HG02943 (cell line): ENCODE results near the gene HSPB6.
"Not testable (repeated sequence)": the region's sequence is repeated elsewhere in the genome, so short reads cannot be mapped to it uniquely, and the experiment has no call there.

Experiments used
- ATAC-seq: cut with Tn5 transposase; IDR thresholded peaks from one replicate; pipeline ENCODE4 v1.9.1; 2021; ENCODE audit warnings: mild to moderate bottlenecking, low read depth, moderate library complexity; ENCODE audit not compliant: unreplicated experiment

HSPB6 gene

GRCh38 chr19:35732540-35733179 is 24.2 kb downstream of the HSPB6 start:
- no peak for ATAC-seq

GRCh38 chr19:35731779-35732405 is 24.9 kb downstream of the HSPB6 start:
- no peak for ATAC-seq

- no peak for ATAC-seq
These were observed 25.5 kb downstream of the HSPB6 start for GRCh38 chr19:35731353-35731752.

- no peak for ATAC-seq
These were observed 26.5 kb downstream of the HSPB6 start for GRCh38 chr19:35730326-35730725.

- no peak for ATAC-seq
These were observed 27.1 kb downstream of the HSPB6 start for GRCh38 chr19:35729763-35730162.

GRCh38 chr19:35729021-35729420 is 27.8 kb downstream of the HSPB6 start:
- no peak for ATAC-seq

- no peak for ATAC-seq
These were observed 28.7 kb downstream of the HSPB6 start for GRCh38 chr19:35727956-35728706.

GRCh38 chr19:35727053-35727955 is 29.5 kb downstream of the HSPB6 start:
- no peak for ATAC-seq

- no peak for ATAC-seq
These were observed 31.5 kb downstream of the HSPB6 start for GRCh38 chr19:35725216-35725861.

GRCh38 chr19:35724560-35724959 is 32.3 kb downstream of the HSPB6 start:
- ATAC-seq = no peak

GRCh38 chr19:35724132-35724531 is 32.7 kb downstream of the HSPB6 start:
- ATAC-seq = not testable (repeated sequence)

- no peak for ATAC-seq
These were observed 33.2 kb downstream of the HSPB6 start for GRCh38 chr19:35723671-35724070.

- no peak for ATAC-seq
These were observed 33.9 kb downstream of the HSPB6 start for GRCh38 chr19:35722897-35723296.

GRCh38 chr19:35722461-35722860 is 34.4 kb downstream of the HSPB6 start:
- no peak for ATAC-seq

GRCh38 chr19:35721374-35721773 is 35.5 kb downstream of the HSPB6 start:
- no peak for ATAC-seq

- no peak for ATAC-seq
These were observed 36.2 kb downstream of the HSPB6 start for GRCh38 chr19:35720648-35721047.

GRCh38 chr19:35720163-35720524 is 36.7 kb downstream of the HSPB6 start:
- ATAC-seq = no peak

GRCh38 chr19:35719402-35720162 is 37.2 kb downstream of the HSPB6 start:
- no peak for ATAC-seq

- ATAC-seq = peak; percentile 3
These were observed 38.3 kb downstream of the HSPB6 start for GRCh38 chr19:35718345-35719041.
